IPS DF 6.9 (cell line): Measurements from ENCODE around the gene KSR1.
"Not testable (repeated sequence)": the region's sequence is repeated elsewhere in the genome, so short reads cannot be mapped to it uniquely, and the experiment has no call there.

Experiments
- DNase-seq: peaks from one replicate; pipeline ENCODE4 v3.0.0-alpha.2; 2013; ENCODE audit warnings: low read depth, low spot score
- H3K27ac ChIP-seq: one replicate; pipeline ENCODE4 v1.5.1; 2013; ENCODE audit warnings: low read length, control low read depth
- H3K27me3 ChIP-seq: 2 replicates; pipeline ENCODE4 v1.6.1; 2013; ENCODE audit warnings: mild to moderate bottlenecking, low read length; ENCODE audit not compliant: control insufficient read depth, insufficient read depth
- H3K36me3 ChIP-seq: 2 replicates; pipeline ENCODE4 v1.6.1; 2013; ENCODE audit warnings: low read length; ENCODE audit not compliant: control insufficient read depth, insufficient read depth
- H3K4me1 ChIP-seq: 2 replicates; pipeline ENCODE4 v1.6.1; 2013; ENCODE audit warnings: low read length; ENCODE audit not compliant: control insufficient read depth, insufficient read depth
- H3K4me3 ChIP-seq: 2 replicates; pipeline ENCODE4 v1.5.1; 2013; ENCODE audit warnings: mild to moderate bottlenecking, low read length
- H3K9me3 ChIP-seq: 2 replicates; pipeline ENCODE4 v1.6.1; 2013; ENCODE audit warnings: low read length, inconsistent platforms; ENCODE audit not compliant: control insufficient read depth, insufficient read depth
- WGBS: extraction: QIAGEN DNeasy Blood & Tissue Kit; methylation state at CpG from one replicate; pipeline ENCODE4 v1.1.7; 2013; ENCODE audit warnings: mixed read lengths, missing lambda C conversion rate; ENCODE audit not compliant: insufficient read length, insufficient coverage; 5-methylcytosine and 5-hydroxymethylcytosine counted together

KSR1 gene

DNA sequence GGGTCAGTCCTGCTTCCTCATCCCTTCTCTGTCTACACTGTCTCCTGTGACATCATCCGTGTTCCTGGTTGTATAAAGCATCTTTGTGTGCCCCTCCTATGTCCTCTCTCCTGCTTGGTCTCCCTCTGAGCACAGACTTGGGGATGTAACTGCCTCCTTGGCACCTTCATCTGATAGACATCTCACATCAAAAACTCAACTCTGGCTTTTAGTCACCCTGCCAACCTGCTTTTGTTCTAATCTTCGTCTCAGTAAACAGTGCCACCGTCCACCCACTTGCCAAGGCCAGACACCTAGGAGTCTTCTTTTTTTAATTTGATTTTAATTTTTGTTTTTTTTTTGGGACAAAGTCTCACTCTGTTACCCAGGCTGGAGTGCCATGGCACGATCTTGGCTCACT lies 16.9 kb upstream of the KSR1 start:
- Histone ChIP-seq H3K27ac (no peak overlapping the region), H3K27me3 (no peaks in the 10 kb centered on the region), H3K4me3 (no peak overlapping the region), H3K4me1 (no peaks in the 10 kb centered on the region), H3K9me3 (no peaks in the 10 kb centered on the region), H3K36me3 (no peaks in the 10 kb centered on the region)
- no CpG with 5 or more reads among the region's 4 CpGs for WGBS
- no peak for DNase-seq

DNA sequence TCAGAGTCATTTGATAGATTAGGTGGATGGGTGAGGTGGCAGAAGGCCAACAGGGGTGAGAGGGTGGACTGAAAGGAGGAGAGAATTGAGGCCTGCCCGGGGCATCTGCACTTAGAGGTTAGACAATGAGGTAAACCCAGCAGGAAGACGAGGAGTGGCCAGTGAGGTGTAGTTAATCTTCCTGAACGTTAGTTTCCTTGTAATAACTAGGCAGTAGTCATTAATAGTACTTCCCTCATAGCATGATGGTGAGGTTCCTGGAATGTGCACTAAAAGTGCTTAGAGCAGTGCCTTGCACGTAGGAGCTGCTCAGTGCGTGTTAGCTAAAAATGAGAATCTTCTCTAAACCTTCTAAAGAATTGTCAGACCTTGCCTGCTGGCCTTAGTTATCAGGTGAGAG lies 13.5 kb upstream of the KSR1 start:
- Histone ChIP-seq H3K36me3 (no peaks in the 10 kb centered on the region), H3K4me3 (no peak overlapping the region), H3K27me3 (no peaks in the 10 kb centered on the region), H3K27ac (no peak overlapping the region), H3K9me3 (no peaks in the 10 kb centered on the region), H3K4me1 (no peaks in the 10 kb centered on the region)
- DNase-seq = no peak
- WGBS = no CpG with 5 or more reads among the region's 5 CpGs

DNA sequence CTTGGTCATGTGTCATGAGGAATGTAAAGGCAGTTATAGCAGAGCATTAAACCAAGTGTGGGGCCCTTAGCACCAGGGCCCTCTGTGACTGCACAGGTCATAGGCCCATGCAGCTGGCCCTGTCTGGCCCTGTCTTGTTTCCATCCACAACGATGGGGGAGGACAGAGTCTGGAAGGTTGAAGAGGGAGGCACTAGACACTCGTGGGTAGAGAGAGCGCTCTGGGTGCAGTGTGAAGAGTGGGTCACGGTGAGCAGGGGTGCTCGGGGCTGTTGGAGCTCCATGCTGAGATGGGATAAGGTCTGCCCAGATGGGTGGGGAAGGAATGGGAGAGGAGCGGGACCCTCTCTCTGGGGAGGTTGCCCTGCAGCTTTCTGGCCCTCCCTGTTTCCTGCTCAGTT lies 12.8 kb upstream of the KSR1 start:
- Histone ChIP-seq H3K27ac (no peak overlapping the region), H3K4me3 (no peak overlapping the region), H3K36me3 (no peaks in the 10 kb centered on the region), H3K27me3 (no peaks in the 10 kb centered on the region), H3K4me1 (no peaks in the 10 kb centered on the region), H3K9me3 (no peaks in the 10 kb centered on the region)
- no peak for DNase-seq
- no CpG with 5 or more reads among the region's 6 CpGs for WGBS

DNA sequence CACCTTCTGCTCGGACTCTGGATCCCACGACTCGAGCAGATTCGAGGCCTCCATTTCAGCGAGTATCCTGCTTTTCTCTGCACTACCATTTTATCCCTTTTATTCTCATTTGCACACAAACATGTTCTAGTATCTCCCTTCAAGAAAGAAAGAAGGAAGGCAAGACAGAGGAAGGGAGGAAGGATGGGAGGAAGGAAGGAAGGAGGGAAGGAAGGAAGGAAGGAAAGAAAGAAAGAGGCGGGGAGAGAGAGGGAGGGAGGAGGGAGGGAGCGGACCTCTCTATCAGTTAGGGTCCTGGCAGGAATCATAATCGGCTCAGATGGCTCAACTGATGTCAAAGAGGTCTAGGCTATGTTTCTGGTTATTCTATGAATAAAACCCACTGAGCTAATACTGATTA lies 10.3 kb upstream of the KSR1 start:
- no CpG with 5 or more reads among the region's 8 CpGs for WGBS
- H3K36me3 ChIP-seq = no peaks in the 10 kb centered on the region
- H3K4me3 ChIP-seq = no peak overlapping the region
- H3K27me3 ChIP-seq = no peaks in the 10 kb centered on the region
- no peak overlapping the region for H3K27ac ChIP-seq
- no peaks in the 10 kb centered on the region for H3K4me1 ChIP-seq
- no peak for DNase-seq
- no peaks in the 10 kb centered on the region for H3K9me3 ChIP-seq

DNA sequence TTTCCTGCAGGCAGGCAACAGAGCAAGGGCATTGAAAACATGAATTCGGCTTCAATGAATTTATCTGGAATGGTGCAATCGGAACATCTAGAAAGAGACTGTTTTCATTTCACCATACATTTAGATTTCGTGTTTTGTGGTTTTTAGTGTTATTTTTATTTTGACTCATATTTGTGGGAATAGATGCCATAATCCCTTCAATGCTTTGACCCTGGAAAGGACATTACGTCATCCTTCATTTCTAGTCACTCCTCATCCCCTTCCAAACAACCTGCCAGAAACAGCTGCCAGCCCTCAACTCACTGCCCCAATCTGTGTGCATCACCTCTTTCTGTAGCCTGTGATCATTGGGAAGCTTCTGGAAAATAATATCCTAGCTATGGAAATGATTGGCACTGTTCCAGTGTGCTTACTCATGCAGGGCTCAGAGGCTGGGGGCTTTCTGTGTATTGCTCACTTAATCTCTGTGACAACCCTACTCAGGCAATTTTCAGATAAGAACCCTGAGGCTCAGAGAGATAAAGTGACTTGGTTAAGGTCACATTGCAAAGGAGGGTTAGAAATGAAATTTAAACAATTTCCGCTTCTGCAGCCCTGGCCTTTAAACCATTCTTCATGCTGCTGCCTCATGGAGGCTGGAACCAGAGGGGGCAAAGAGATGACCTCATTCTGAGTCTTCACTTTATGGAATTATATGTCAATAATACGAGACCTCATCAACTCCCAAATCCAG lies 9.5 kb upstream of the KSR1 start:
- H3K27ac ChIP-seq = no peak overlapping the region
- no peaks in the 10 kb centered on the region for H3K4me1 ChIP-seq

DNA sequence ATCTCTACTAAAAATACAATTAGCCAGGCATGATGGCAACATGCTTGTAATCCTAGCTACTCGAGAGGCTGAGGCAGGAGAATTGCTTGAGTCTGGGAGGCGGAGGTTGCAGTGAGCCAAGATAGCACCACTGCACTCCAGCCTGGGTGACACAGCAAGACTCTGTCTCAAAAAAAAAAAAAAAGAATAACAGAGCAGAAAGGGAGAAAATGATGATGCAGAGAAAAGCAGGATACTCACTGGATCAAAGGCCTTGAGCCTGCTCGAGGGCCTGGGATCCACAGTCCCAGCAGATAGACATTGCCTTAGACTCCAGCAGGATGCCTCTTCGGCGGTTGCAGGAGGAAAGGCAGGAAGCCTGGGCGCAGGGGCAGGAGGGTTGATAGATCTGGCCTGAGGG lies 7.7 kb upstream of the KSR1 start:
- H3K9me3 ChIP-seq, H3K27me3 ChIP-seq, H3K4me3 ChIP-seq, H3K4me1 ChIP-seq, H3K27ac ChIP-seq, H3K36me3 ChIP-seq, DNase-seq: not testable (repeated sequence)
- WGBS = no CpG with 5 or more reads among the region's 6 CpGs

More for the DNA sequence above, 9.5 kb upstream of the KSR1 start:
- H3K27me3 ChIP-seq = no peaks in the 10 kb centered on the region
- WGBS = no CpG with 5 or more reads among the region's 6 CpGs
- H3K36me3 ChIP-seq = no peaks in the 10 kb centered on the region
- H3K9me3 ChIP-seq = no peaks in the 10 kb centered on the region
- no peak overlapping the region for H3K4me3 ChIP-seq
- DNase-seq = no peak

DNA sequence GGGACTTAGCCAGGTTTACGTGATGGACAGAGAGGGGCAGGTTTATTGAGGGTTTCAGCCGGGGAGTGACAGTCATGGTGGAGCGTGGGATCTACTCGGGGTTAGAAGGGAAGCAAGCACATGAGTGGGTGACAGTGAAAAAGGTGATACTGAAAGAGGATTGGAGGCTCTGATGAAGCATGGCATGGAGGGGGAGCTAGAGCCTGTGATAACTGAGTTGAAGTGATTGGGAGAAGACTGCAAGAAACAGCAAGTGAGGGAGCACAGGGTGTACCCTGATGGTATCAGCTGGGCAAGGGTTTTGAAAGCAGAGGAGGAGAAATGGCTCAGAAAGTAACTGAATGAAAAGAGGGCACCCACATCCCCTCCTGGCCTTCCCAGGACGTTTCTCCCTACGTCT lies 6.7 kb upstream of the KSR1 start:
- WGBS = 100% methylated on average over 1 of the region's 6 CpGs
- no peak overlapping the region for H3K27ac ChIP-seq
- H3K27me3 ChIP-seq = no peaks in the 10 kb centered on the region
- H3K4me1 ChIP-seq = no peaks in the 10 kb centered on the region
- no peak overlapping the region for H3K4me3 ChIP-seq
- DNase-seq = no peak
- H3K36me3 ChIP-seq = no peaks in the 10 kb centered on the region
- H3K9me3 ChIP-seq = no peaks in the 10 kb centered on the region

DNA sequence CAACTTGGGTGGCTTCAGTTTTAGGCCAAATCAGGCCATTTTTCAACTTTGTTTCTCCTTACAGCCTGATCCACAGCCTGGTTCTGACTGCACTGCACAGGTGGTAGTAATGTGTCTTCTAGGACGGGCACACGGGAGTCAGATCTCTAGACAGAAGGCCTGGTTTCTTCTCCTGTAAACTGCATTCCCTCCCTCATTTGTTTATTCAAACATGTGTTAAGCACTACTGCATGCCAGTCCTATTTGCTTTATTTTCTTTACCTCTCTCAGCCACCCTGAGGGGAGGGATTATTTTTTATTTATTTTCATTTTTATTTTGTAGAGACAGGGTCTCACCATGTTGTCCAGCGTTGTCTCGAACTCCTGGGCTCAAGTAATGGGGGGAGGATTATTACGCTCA lies 6.3 kb upstream of the KSR1 start:
- Histone ChIP-seq H3K4me1 (no peaks in the 10 kb centered on the region), H3K36me3 (no peaks in the 10 kb centered on the region), H3K27ac (no peak overlapping the region), H3K27me3 (no peaks in the 10 kb centered on the region), H3K4me3 (no peak overlapping the region), H3K9me3 (no peaks in the 10 kb centered on the region)
- WGBS = no CpG with 5 or more reads among the region's 5 CpGs
- no peak for DNase-seq

DNA sequence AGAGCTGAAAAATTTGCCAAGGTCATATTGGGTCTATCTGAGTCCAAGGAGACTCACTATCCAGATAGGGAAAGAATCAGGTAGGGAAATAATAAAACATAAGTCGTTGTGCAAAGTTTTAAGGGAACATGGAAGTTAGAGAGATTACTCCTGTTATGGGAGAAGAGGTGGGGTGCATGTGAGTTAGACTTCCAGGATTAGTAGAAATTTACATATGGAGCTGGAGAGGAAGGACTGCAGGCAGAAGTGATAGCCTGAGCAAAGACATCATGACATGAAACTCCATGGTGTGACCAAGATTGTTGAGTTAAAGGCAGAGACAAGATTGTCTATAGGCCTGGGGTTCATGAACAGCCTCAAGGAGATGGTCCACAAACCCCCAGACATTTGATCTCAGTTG lies 5.8 kb upstream of the KSR1 start:
- Histone ChIP-seq H3K27ac (no peak overlapping the region), H3K4me3 (no peak overlapping the region), H3K36me3 (no peaks in the 10 kb centered on the region), H3K4me1 (no peaks in the 10 kb centered on the region), H3K27me3 (no peaks in the 10 kb centered on the region), H3K9me3 (no peaks in the 10 kb centered on the region)
- no CpG with 5 or more reads among the region's 1 CpG for WGBS
- no peak for DNase-seq

DNA sequence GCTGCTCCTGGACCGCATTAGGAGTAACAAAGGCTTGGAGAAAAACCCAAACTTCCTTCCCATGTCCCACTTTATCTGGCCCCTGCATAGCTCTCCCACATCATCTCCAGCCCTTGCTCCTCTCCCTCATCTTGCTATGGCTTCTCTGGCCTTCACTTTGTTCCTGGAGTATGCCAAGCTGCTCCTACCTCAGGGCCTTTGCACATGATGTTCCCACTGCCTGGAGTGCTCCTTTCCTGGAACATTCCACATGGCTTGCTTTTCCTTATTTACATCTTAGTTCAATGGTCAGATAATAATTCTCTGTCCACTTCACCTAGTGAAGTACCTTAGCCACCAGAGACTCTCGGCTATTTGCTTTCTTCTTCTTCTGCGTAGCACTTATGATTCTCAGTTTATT lies 4.3 kb upstream of the KSR1 start:
- Histone ChIP-seq H3K4me3 (no peak overlapping the region), H3K36me3 (no peaks in the 10 kb centered on the region), H3K27me3 (no peaks in the 10 kb centered on the region), H3K4me1 (no peaks in the 10 kb centered on the region), H3K27ac (no peak overlapping the region), H3K9me3 (no peaks in the 10 kb centered on the region)
- DNase-seq = no peak
- WGBS = no CpG with 5 or more reads among the region's 3 CpGs

DNA sequence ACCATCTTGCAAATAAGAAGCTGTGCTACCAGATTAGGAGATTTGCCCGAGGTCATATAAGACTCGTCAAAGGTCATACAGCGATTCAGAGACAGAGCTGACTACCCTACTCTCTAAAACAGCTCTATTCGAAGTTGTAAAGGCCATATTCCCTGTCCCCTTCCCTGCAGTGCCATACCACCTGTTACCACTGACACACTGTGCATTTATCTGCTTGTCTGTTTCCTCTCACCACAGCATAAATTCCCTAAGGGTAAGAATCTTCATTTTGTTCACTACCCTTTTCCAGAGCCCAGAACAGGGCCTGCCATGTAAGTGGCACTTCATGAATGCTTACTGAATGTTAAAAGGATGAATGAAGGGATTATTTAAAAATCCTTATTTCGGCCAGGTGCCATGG lies 3.4 kb upstream of the KSR1 start:
- Histone ChIP-seq H3K27me3 (no peaks in the 10 kb centered on the region; the same call in 1 of the 2 replicates), H3K36me3 (no peaks in the 10 kb centered on the region), H3K4me1 (no peaks in the 10 kb centered on the region), H3K9me3 (no peaks in the 10 kb centered on the region), H3K4me3 (no peak overlapping the region), H3K27ac (no peak overlapping the region)
- no CpG with 5 or more reads among the region's 5 CpGs for WGBS
- no peak for DNase-seq
